ENCODE results near the gene NSG1.

DNA sequence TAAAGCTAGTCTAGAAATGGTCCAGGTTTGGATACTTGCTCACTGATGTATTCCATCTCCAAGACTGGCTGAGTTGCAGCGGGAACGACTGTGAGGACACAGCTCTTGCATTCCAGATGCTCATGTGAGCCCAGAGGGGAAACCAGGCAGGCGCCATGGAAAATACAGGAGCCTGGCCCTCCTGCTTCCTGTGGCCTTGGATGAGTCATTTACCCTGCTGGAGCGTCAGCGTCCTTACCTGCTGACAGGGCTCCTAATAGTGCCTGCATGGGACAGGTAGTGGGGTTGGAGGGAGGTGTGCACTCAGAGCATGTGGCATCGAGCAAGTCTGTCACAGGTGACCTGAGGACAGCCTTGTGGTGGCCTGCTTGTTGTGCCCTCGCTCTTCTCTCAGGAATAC lies 69.4 kb downstream of the NSG1 start:
- no peak for TF ChIP-seq GATA2 (IDR thresholded peaks at IDR 0.05; ENCODE audit: low read depth, low read length)
- TF ChIP-seq GATA3 (IDR thresholded peaks at IDR 0.05; ENCODE audit: low read depth, low read length), result no peak

Data from SH-SY5Y (cell line).